ENCODE measurements around the gene TPSD1.

DNA sequence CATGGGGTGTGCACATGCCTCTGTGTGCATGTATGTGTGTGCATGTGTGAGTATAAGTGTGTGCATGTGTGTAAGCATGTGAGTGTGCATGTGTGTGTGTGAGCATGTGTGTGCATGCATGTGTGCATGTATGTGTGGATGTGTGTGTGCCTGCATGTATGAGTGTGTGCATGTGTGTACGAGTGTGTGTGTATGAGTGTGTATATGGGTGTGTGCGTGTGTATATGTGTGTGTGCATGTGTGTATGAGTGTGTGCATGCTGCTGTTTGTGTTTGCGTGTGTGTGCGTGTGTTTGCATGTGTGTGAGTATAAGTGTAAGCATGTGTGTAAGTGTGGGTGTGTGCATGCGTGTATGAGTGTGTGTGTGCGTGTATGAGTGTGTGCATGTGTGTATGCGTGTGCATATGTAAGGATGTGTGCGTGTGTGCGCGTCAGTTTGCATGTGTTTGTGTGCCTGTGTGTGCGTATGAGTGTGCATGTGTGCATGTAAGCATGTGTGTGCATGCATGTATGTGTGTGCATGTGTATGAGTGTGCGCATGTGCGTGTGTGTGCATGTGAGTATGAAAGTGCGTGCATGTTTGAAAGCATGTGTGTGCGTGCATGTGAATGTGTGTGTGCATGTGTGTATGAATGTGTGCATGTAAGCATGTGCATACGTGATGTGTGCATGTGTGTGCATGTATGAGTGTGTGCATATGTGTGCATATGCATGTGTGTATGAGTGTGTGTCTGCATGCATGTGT is 8.6 kb downstream of the TPSD1 start:
- TF ChIP-seq, protein P1, sequence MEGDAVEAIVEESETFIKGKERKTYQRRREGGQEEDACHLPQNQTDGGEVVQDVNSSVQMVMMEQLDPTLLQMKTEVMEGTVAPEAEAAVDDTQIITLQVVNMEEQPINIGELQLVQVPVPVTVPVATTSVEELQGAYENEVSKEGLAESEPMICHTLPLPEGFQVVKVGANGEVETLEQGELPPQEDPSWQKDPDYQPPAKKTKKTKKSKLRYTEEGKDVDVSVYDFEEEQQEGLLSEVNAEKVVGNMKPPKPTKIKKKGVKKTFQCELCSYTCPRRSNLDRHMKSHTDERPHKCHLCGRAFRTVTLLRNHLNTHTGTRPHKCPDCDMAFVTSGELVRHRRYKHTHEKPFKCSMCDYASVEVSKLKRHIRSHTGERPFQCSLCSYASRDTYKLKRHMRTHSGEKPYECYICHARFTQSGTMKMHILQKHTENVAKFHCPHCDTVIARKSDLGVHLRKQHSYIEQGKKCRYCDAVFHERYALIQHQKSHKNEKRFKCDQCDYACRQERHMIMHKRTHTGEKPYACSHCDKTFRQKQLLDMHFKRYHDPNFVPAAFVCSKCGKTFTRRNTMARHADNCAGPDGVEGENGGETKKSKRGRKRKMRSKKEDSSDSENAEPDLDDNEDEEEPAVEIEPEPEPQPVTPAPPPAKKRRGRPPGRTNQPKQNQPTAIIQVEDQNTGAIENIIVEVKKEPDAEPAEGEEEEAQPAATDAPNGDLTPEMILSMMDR (IDR thresholded peaks at IDR 0.05): no peak
- no peak for TF ChIP-seq ZFX (IDR thresholded peaks at IDR 0.05; ENCODE audit: borderline replicate concordance)

All from 22Rv1 (cell line).